DND-41 (cell line): ENCODE results near the gene LRP6.

Experiments used
- ATAC-seq: fragments of 200-7000 bp; cut with Tn5 transposase; 3 replicates; pipeline ENCODE4 v1.9.1; 2021; ENCODE audit warnings: low read depth; ENCODE audit not compliant: insufficient read depth
- DNase-seq: peaks from one replicate; pipeline ENCODE4 v3.0.0-alpha.2; 2020
- H2AFZ ChIP-seq: 2 replicates; pipeline ENCODE4 v1.6.0; 2012; ENCODE audit warnings: low read depth, low read length
- H3K27ac ChIP-seq: 2 replicates; pipeline ENCODE4 v1.5.1; 2012; ENCODE audit warnings: low read length, inconsistent platforms
- H3K27me3 ChIP-seq: fragments of 200-600 bp; sonication (generic); 2 replicates; pipeline ENCODE4 v1.6.0; 2012; ENCODE audit warnings: low read length, mild to moderate bottlenecking, inconsistent platforms; ENCODE audit not compliant: insufficient read depth, poor library complexity
- H3K36me3 ChIP-seq: 2 replicates; pipeline ENCODE4 v1.5.1; 2012; ENCODE audit warnings: low read length, inconsistent platforms; ENCODE audit not compliant: insufficient read depth
- H3K4me1 ChIP-seq: 2 replicates; pipeline ENCODE4 v1.5.1; 2012; ENCODE audit warnings: mild to moderate bottlenecking, low read length; ENCODE audit not compliant: insufficient read depth
- H3K4me2 ChIP-seq: 2 replicates; pipeline ENCODE4 v1.6.0; 2012; ENCODE audit warnings: mild to moderate bottlenecking, moderate library complexity, low read length, inconsistent platforms; ENCODE audit not compliant: insufficient read depth
- H3K4me3 ChIP-seq, 2 experiments: fragments of 200-600 bp in 1 of 2; shearing (Covaris generic) in 1 of 2; 2 replicates each; pipeline ENCODE4 v1.5.1; 2012 to 2016; ENCODE audit warnings: inconsistent platforms in 2 of 2, low read length in 2 of 2, mild to moderate bottlenecking in 2 of 2, low read depth in 1 of 2, moderate library complexity in 1 of 2
- H3K79me2 ChIP-seq: 2 replicates; pipeline ENCODE4 v1.6.0; 2012; ENCODE audit warnings: low read length, inconsistent platforms; ENCODE audit not compliant: insufficient read depth
- H3K9ac ChIP-seq: 2 replicates; pipeline ENCODE4 v1.6.0; 2012; ENCODE audit warnings: low read depth, mild to moderate bottlenecking, inconsistent platforms, low read length, moderate library complexity
- H3K9me3 ChIP-seq: 2 replicates; pipeline ENCODE4 v1.5.1; 2012; ENCODE audit warnings: low read length, moderate library complexity, mild to moderate bottlenecking, inconsistent platforms; ENCODE audit not compliant: insufficient read depth, severe bottlenecking
- H4K20me1 ChIP-seq: 2 replicates; pipeline ENCODE4 v1.6.0; 2012; ENCODE audit warnings: low read length; ENCODE audit not compliant: insufficient read depth
- EZH2 ChIP-seq: IDR thresholded peaks from 3 replicates; pipeline ENCODE4 v1.6.1; 2012; ENCODE audit warnings: borderline replicate concordance, low read depth, mild to moderate bottlenecking, moderate library complexity, low read length, inconsistent platforms; ENCODE audit not compliant: severe bottlenecking
- TF ChIP-seq, protein P1 (sequence below): IDR thresholded peaks from 2 replicates; pipeline ENCODE4 v1.5.1; 2012; ENCODE audit warnings: borderline replicate concordance, low read length, moderate library complexity, mild to moderate bottlenecking; ENCODE audit not compliant: poor library complexity, severe bottlenecking; ENCODE audit errors: extremely low read depth

The LRP6 gene

DNA sequence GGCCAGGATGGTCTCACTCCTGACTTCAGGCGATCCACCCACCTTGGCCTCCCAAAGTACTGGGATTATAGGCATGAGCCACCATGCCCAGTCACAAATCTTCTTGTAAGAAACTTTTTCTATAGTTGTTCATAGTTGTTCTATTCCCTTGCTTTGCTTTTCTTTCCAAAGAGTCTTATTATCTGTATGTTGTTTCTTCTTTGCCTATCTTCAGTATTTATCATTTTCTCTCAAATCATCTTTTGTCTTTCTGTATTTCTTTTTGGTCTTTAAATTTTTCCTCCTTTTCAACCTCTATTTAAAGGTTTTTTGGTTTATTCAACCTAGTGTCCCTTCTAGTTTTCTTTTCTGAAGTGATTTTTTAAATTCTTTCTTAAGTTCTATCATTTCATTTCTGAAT lies 68.7 kb downstream of the LRP6 start:
- no peak overlapping the region for H3K4me3 ChIP-seq
- TF ChIP-seq, protein P1, sequence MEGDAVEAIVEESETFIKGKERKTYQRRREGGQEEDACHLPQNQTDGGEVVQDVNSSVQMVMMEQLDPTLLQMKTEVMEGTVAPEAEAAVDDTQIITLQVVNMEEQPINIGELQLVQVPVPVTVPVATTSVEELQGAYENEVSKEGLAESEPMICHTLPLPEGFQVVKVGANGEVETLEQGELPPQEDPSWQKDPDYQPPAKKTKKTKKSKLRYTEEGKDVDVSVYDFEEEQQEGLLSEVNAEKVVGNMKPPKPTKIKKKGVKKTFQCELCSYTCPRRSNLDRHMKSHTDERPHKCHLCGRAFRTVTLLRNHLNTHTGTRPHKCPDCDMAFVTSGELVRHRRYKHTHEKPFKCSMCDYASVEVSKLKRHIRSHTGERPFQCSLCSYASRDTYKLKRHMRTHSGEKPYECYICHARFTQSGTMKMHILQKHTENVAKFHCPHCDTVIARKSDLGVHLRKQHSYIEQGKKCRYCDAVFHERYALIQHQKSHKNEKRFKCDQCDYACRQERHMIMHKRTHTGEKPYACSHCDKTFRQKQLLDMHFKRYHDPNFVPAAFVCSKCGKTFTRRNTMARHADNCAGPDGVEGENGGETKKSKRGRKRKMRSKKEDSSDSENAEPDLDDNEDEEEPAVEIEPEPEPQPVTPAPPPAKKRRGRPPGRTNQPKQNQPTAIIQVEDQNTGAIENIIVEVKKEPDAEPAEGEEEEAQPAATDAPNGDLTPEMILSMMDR: no peak
- no peak for TF ChIP-seq EZH2
- H4K20me1 ChIP-seq: no peaks in the 10 kb centered on the region
- no peak overlapping the region for H3K27ac ChIP-seq
- H3K79me2 ChIP-seq: no peaks in the 10 kb centered on the region
- H3K36me3 ChIP-seq: no peaks in the 10 kb centered on the region
- H3K27me3 ChIP-seq: no peaks in the 10 kb centered on the region
- H3K9me3 ChIP-seq: no peaks in the 10 kb centered on the region
- no peak overlapping the region for H3K4me2 ChIP-seq
- H2AFZ ChIP-seq: no peak overlapping the region
- DNase-seq (no peak), ATAC-seq (no peak)
- H3K4me1 ChIP-seq: no peaks in the 10 kb centered on the region
- H3K9ac ChIP-seq: no peak overlapping the region

DNA sequence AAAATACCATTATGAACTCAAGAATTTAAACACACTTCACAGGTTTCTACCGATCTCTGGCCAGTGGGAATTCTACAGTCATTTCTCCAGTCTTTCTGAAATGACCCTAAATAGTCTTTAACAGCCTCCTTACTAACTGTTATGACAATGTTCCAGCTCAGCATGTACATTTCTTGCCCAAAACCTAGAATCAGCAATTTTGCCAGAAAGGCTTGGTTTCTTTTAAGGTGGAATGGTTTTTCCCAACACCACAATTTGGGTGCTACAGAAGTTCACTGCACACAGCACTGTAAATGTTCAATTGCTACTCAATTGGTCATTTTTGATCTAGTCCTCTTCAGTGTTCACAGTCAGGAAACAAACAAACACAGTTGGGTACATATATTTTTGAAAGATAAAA lies 69.7 kb downstream of the LRP6 start:
- Histone ChIP-seq H3K27ac (no peak overlapping the region), H3K4me2 (no peak overlapping the region), H3K9ac (no peak overlapping the region), H3K9me3 (no peaks in the 10 kb centered on the region), H4K20me1 (no peaks in the 10 kb centered on the region), H3K4me1 (no peaks in the 10 kb centered on the region), H3K79me2 (no peaks in the 10 kb centered on the region), H3K36me3 (no peaks in the 10 kb centered on the region), H3K27me3 (no peaks in the 10 kb centered on the region), H2AFZ (no peak overlapping the region), H3K4me3 (no peak overlapping the region)
- ATAC-seq: no peak
- no peak for DNase-seq
- TF ChIP-seq EZH2: no peak
- TF ChIP-seq, protein P1: no peak

DNA sequence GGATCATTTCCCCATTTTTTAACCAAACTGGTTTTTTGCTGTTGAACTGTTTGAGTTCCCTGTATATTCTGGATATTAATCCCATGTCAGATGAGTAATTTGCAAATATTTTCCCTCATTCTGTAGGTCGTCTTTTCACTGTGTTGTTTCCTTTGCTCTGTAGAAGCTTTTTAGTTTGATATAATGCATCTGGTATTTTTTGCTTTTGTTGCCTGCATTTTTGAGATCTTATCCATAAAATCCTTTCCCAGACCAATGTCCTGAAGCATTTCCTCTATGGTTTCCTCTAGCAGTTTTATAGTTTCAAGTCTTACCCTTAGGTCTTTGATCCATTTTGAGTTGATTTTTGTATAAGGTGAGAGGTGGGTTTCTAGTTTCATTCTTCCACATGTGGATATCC lies 71.3 kb downstream of the LRP6 start:
- no peak overlapping the region for H3K27ac ChIP-seq
- H3K79me2 ChIP-seq: no peaks in the 10 kb centered on the region
- H3K4me2 ChIP-seq: no peak overlapping the region
- H3K4me3 ChIP-seq: no peak overlapping the region
- no peak for TF ChIP-seq EZH2
- TF ChIP-seq, protein P1: no peak
- no peak for ATAC-seq
- no peak overlapping the region for H2AFZ ChIP-seq
- no peaks in the 10 kb centered on the region for H3K9me3 ChIP-seq
- no peak for DNase-seq
- no peaks in the 10 kb centered on the region for H3K4me1 ChIP-seq
- H3K27me3 ChIP-seq: no peaks in the 10 kb centered on the region
- H3K9ac ChIP-seq: no peak overlapping the region
- no peaks in the 10 kb centered on the region for H3K36me3 ChIP-seq
- no peaks in the 10 kb centered on the region for H4K20me1 ChIP-seq

DNA sequence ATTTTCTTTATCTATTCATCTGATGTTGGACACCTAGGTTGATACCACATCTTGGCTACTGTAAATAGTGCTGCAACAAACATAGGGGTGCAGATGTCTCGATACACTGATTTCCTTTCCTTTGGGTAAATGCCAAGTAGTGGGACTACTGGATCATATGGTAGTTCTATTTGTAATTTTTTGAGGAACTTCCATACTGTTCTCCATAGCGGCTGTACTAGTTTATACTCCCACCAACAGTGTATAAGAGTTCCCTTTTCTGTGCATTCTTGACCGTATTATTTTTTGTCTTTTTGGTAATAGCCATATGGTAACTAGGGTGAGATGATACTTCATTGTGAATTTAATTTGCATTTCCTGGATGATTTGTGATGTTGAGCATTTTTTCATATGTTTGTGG lies 71.8 kb downstream of the LRP6 start:
- no peak overlapping the region for H3K4me2 ChIP-seq
- no peaks in the 10 kb centered on the region for H3K36me3 ChIP-seq
- H3K9me3 ChIP-seq: no peaks in the 10 kb centered on the region
- ATAC-seq: no peak
- no peaks in the 10 kb centered on the region for H3K4me1 ChIP-seq
- no peaks in the 10 kb centered on the region for H3K79me2 ChIP-seq
- H3K27ac ChIP-seq: no peak overlapping the region
- H3K27me3 ChIP-seq: no peaks in the 10 kb centered on the region
- H2AFZ ChIP-seq: no peak overlapping the region
- no peak overlapping the region for H3K4me3 ChIP-seq
- no peak overlapping the region for H3K9ac ChIP-seq
- DNase-seq: no peak
- no peaks in the 10 kb centered on the region for H4K20me1 ChIP-seq
- TF ChIP-seq, protein P1: no peak
- no peak for TF ChIP-seq EZH2
